ENCODE data around the gene ZNF497.

ZNF497 gene

DNA sequence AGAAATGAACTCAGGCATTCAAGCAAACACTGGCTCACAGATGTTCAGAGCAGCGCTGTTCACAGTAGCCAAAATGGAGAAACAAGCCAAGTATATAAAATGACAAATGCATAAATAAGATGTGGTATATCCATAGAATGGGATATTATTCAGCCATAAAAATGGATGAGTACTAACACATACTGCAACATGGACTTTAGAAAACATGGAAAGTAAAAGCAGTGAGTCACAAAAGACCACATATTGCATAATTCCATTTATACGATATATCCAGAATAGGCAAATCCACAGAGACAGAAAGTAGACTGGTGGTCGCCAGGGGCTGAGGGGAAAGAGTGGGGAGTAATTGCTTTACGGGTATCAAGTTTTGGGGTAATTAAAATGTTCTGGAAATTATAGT is 11.6 kb upstream of the ZNF497 start:
- TF ChIP-seq, protein P1, sequence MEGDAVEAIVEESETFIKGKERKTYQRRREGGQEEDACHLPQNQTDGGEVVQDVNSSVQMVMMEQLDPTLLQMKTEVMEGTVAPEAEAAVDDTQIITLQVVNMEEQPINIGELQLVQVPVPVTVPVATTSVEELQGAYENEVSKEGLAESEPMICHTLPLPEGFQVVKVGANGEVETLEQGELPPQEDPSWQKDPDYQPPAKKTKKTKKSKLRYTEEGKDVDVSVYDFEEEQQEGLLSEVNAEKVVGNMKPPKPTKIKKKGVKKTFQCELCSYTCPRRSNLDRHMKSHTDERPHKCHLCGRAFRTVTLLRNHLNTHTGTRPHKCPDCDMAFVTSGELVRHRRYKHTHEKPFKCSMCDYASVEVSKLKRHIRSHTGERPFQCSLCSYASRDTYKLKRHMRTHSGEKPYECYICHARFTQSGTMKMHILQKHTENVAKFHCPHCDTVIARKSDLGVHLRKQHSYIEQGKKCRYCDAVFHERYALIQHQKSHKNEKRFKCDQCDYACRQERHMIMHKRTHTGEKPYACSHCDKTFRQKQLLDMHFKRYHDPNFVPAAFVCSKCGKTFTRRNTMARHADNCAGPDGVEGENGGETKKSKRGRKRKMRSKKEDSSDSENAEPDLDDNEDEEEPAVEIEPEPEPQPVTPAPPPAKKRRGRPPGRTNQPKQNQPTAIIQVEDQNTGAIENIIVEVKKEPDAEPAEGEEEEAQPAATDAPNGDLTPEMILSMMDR (IDR thresholded peaks at IDR 0.05; ENCODE audit: insufficient read depth, low read length, poor library complexity, severe bottlenecking) = no peak
- Histone ChIP-seq H3K36me3 (ENCODE audit: control insufficient read depth, insufficient read depth, low read length) (no peaks in the 10 kb centered on the region), H3K4me3 (replicated peaks; ENCODE audit: low read depth, low read length) (no peak overlapping the region), H3K27me3 (replicated peaks; ENCODE audit: control insufficient read depth, insufficient read depth, low read length) (no peaks in the 10 kb centered on the region)
- no peak for DNase-seq (ENCODE audit: extremely low read depth, insufficient read length)

- Histone ChIP-seq H3K36me3 (ENCODE audit: control insufficient read depth, insufficient read depth, low read length) (no peaks in the 10 kb centered on the region; the same call in 1 of the 2 replicates), H3K4me3 (replicated peaks; ENCODE audit: low read depth, low read length) (no peak overlapping the region), H3K27me3 (replicated peaks; ENCODE audit: control insufficient read depth, insufficient read depth, low read length) (no peaks in the 10 kb centered on the region)
- DNase-seq (ENCODE audit: extremely low read depth, insufficient read length) = no peak
- TF ChIP-seq, protein P1 (IDR thresholded peaks at IDR 0.05; ENCODE audit: insufficient read depth, low read length, poor library complexity, severe bottlenecking) = no peak
These were observed 10.0 kb upstream of the ZNF497 start for GRCh38 chr19:58372311-58373133.

- Histone ChIP-seq H3K27me3 (replicated peaks; ENCODE audit: control insufficient read depth, insufficient read depth, low read length) (no peaks in the 10 kb centered on the region), H3K4me3 (replicated peaks; ENCODE audit: low read depth, low read length) (no peak overlapping the region), H3K36me3 (ENCODE audit: control insufficient read depth, insufficient read depth, low read length) (no peaks in the 10 kb centered on the region; the same call in 1 of the 2 replicates)
- TF ChIP-seq, protein P1 (IDR thresholded peaks at IDR 0.05; ENCODE audit: insufficient read depth, low read length, poor library complexity, severe bottlenecking) = no peak
- DNase-seq (ENCODE audit: extremely low read depth, insufficient read length) = no peak
These were observed 6.2 kb upstream of the ZNF497 start for GRCh38 chr19:58368561-58369360.

DNA sequence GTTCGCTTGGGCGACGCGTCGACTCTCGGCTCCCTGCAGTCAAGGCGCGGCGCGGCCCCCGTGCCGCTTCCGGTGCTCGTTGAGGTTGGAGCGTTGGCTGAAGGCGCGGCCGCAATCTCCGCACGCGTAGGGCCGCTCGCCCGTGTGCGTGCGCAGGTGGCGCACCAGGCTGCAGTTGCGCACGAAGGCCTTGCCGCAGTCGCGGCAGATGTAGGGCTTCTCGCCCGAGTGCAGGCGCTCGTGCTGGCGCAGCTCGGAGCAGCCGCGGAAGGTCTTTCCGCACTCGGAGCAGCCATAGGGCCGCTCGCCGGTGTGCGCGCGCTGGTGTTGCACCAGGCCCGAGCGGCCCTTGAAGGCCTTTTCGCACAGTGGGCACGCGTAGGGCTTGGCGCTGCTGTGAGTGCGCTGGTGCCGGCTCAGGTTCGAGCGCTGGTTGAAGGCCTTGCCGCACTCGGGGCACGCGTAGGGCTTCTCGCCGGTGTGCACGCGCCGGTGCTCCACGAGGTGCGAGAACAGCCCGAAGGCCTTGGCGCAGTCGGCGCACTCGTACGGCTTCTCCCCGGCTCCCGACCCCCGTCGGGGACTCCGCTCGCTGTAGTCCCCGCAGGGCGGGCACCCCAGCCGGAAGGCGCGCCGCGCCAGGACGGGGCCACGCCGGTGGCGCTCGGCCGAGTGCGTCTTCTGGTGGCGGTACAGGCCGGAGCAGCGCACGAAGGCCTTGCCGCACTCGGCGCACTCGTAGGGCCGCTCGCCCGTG is 5.3 kb upstream of the ZNF497 start:
- H3K36me3 ChIP-seq (ENCODE audit: control insufficient read depth, insufficient read depth, low read length) = no peaks in the 10 kb centered on the region; the same call in 1 of the 2 replicates
- no peak for DNase-seq (ENCODE audit: extremely low read depth, insufficient read length)
- TF ChIP-seq, protein P1 (IDR thresholded peaks at IDR 0.05; ENCODE audit: insufficient read depth, low read length, poor library complexity, severe bottlenecking) = no peak

DNA sequence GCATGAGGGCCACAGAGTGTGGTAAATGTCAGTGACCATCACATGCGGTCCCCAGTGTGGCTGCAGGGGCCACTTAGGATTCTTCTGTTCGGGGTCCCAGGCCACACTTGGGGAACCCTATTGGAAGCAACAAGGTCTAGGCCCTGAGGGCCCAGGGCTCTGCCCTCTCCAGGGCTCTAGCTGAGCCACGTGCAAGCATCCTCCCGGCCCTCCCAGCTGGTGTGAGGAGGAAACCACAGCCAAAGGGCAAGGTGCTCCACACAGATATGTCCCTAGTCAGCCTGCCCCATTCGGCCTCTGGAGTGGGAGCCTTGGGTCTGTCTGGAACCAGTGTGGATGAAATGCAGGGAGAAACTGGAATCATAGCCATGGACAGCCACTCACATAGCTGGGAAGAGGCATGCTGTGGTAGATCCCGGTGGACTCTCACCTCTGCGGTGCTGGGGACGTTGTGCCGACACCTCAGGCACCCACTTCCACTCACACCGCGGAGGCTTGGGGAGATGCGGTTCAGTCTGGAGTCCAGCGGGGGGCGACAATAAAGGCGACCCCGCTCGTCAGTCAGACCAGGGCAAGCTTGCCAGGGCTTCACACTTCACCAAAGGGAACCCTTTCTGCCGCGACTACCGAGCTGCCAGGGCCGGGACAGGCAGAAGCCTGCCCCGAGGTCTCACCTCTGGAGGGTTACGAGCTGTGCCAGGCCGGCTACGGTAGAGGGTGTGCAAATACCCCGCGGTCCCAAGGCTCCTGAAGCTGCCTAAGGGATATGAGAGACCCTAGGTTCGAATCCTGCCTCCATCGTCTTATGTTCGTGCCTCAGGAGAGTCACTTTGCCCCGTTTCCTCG is 4.3 kb upstream of the ZNF497 start:
- no peaks in the 10 kb centered on the region for H3K27me3 ChIP-seq (replicated peaks; ENCODE audit: control insufficient read depth, insufficient read depth, low read length)
- H3K36me3 ChIP-seq (ENCODE audit: control insufficient read depth, insufficient read depth, low read length) = no peaks in the 10 kb centered on the region; the same call in 1 of the 2 replicates
- TF ChIP-seq, protein P1 (IDR thresholded peaks at IDR 0.05; ENCODE audit: insufficient read depth, low read length, poor library complexity, severe bottlenecking) = no peak

More for the DNA sequence above, 5.3 kb upstream of the ZNF497 start:
- no peak overlapping the region for H3K4me3 ChIP-seq (replicated peaks; ENCODE audit: low read depth, low read length)
- H3K27me3 ChIP-seq (replicated peaks; ENCODE audit: control insufficient read depth, insufficient read depth, low read length) = no peaks in the 10 kb centered on the region

More for the DNA sequence above, 4.3 kb upstream of the ZNF497 start:
- no peak overlapping the region for H3K4me3 ChIP-seq (replicated peaks; ENCODE audit: low read depth, low read length)
- no peak for DNase-seq (ENCODE audit: extremely low read depth, insufficient read length)

All from GM06990 (cell line).